Ishikawa (cell line): ENCODE measurements around the gene IKZF4.

ENCODE experiments used
- CEBPB ChIP-seq: IDR thresholded peaks from 2 replicates; pipeline ENCODE4 v1.6.1; 2012
- CREB1 ChIP-seq: IDR thresholded peaks from 2 replicates; pipeline ENCODE4 v1.6.1; 2012; ENCODE audit warnings: low read depth
- EGR1 ChIP-seq: IDR thresholded peaks from 2 replicates; pipeline ENCODE4 v1.6.1; 2012
- EP300 ChIP-seq: IDR thresholded peaks from 2 replicates; pipeline ENCODE4 v1.6.1; 2012; ENCODE audit warnings: borderline replicate concordance
- FOXM1 ChIP-seq: IDR thresholded peaks from 2 replicates; pipeline ENCODE4 v1.6.1; 2012; ENCODE audit warnings: low read depth, borderline replicate concordance
- NFIC ChIP-seq: IDR thresholded peaks from 2 replicates; pipeline ENCODE4 v1.6.1; 2012
- RAD21 ChIP-seq: IDR thresholded peaks from 2 replicates; pipeline ENCODE4 v1.6.1; 2012; ENCODE audit warnings: low read depth
- REST ChIP-seq: IDR thresholded peaks from 2 replicates; pipeline ENCODE4 v1.6.1; 2012; ENCODE audit warnings: low read depth, mild to moderate bottlenecking
- TAF1 ChIP-seq: IDR thresholded peaks from 2 replicates; pipeline ENCODE4 v1.6.1; 2012; ENCODE audit warnings: low read depth, mild to moderate bottlenecking
- TCF12 ChIP-seq: IDR thresholded peaks from 2 replicates; pipeline ENCODE4 v1.6.1; 2012; ENCODE audit warnings: low read depth
- TEAD4 ChIP-seq: IDR thresholded peaks from 2 replicates; pipeline ENCODE4 v1.6.1; 2012
- YY1 ChIP-seq: IDR thresholded peaks from 2 replicates; pipeline ENCODE4 v1.6.1; 2012; ENCODE audit warnings: low read depth
- ZBTB7A ChIP-seq: IDR thresholded peaks from 2 replicates; pipeline ENCODE4 v1.6.1; 2012; ENCODE audit warnings: low read depth
- TF ChIP-seq, protein P1 (sequence below): IDR thresholded peaks from 2 replicates; pipeline ENCODE4 v1.6.1; 2012
- TF ChIP-seq, protein P2 (sequence below): IDR thresholded peaks from 2 replicates; pipeline ENCODE4 v1.6.1; 2012

IKZF4 gene

GRCh38 chr12:56029166-56029519, 8.3 kb downstream of the IKZF4 start:
- TF ChIP-seq TEAD4 = no peak

- TF ChIP-seq RAD21 = peak; percentile 68
- TF ChIP-seq TEAD4 = no peak
- TF ChIP-seq ZBTB7A = no peak
- TF ChIP-seq NFIC = no peak
These were observed 8.9 kb downstream of the IKZF4 start for GRCh38 chr12:56029666-56030293.

DNA sequence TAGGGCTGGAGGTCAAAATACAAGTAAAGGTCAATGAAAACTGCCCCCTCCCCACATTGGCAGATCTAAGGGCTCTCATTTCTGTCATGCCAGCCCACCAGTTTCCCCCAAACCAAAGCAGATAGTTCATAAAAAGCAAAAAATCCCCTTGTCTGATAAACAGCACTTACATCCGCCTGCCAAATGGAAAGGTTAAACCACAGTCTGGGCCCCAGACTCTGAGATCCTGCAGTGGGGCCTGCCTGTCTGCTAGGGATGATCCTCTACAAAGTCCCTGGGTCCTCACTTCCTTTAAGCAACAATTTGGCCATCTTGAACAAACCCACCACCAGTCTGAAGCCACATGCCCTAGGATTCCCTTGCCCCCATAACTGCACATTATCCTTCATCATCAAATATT, 11.1 kb downstream of the IKZF4 start:
- TF ChIP-seq TCF12 (no peak), REST (no peak), NFIC (no peak), CREB1 (no peak), ZBTB7A (no peak), EP300 (no peak), TAF1 (no peak)

DNA sequence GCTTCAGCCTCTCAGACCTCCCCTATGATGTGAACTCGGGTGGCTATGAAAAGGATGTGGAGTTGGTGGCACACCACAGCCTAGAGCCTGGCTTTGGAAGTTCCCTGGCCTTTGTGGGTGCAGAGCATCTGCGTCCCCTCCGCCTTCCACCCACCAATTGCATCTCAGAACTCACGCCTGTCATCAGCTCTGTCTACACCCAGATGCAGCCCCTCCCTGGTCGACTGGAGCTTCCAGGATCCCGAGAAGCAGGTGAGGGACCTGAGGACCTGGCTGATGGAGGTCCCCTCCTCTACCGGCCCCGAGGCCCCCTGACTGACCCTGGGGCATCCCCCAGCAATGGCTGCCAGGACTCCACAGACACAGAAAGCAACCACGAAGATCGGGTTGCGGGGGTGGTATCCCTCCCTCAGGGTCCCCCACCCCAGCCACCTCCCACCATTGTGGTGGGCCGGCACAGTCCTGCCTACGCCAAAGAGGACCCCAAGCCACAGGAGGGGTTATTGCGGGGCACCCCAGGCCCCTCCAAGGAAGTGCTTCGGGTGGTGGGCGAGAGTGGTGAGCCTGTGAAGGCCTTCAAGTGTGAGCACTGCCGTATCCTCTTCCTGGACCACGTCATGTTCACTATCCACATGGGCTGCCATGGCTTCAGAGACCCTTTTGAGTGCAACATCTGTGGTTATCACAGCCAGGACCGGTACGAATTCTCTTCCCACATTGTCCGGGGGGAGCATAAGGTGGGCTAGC, 13.9 kb downstream of the IKZF4 start:
- TF ChIP-seq, protein P1, sequence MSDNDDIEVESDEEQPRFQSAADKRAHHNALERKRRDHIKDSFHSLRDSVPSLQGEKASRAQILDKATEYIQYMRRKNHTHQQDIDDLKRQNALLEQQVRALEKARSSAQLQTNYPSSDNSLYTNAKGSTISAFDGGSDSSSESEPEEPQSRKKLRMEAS = no peak
- no peak for TF ChIP-seq YY1
- TF ChIP-seq REST = no peak
- TF ChIP-seq EP300 = no peak
- TF ChIP-seq, protein P2, sequence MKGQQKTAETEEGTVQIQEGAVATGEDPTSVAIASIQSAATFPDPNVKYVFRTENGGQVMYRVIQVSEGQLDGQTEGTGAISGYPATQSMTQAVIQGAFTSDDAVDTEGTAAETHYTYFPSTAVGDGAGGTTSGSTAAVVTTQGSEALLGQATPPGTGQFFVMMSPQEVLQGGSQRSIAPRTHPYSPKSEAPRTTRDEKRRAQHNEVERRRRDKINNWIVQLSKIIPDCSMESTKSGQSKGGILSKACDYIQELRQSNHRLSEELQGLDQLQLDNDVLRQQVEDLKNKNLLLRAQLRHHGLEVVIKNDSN = no peak
- no peak for TF ChIP-seq TAF1
- no peak for TF ChIP-seq EGR1
- no peak for TF ChIP-seq FOXM1
- TF ChIP-seq TCF12 = no peak
- TF ChIP-seq ZBTB7A = no peak
- TF ChIP-seq TEAD4 = no peak
- TF ChIP-seq CREB1 = no peak
- no peak for TF ChIP-seq RAD21
- TF ChIP-seq NFIC = no peak

GRCh38 chr12:56037161-56037560, 16.3 kb downstream of the IKZF4 start:
- TF ChIP-seq TEAD4 (no peak), NFIC (no peak), TAF1 (no peak), RAD21 (no peak), CREB1 (no peak), ZBTB7A (no peak), FOXM1 (no peak)

- TF ChIP-seq TCF12 = no peak
These were observed 17.3 kb downstream of the IKZF4 start for GRCh38 chr12:56038022-56038655.

GRCh38 chr12:56040151-56040550, 19.3 kb downstream of the IKZF4 start:
- TF ChIP-seq CREB1 = no peak
- TF ChIP-seq CEBPB = no peak
- no peak for TF ChIP-seq RAD21
- no peak for TF ChIP-seq EGR1
- no peak for TF ChIP-seq YY1
- no peak for TF ChIP-seq EP300
- no peak for TF ChIP-seq TAF1
- TF ChIP-seq NFIC = no peak
- no peak for TF ChIP-seq TCF12
- no peak for TF ChIP-seq ZBTB7A
- no peak for TF ChIP-seq REST
- TF ChIP-seq, protein P1 = no peak
- TF ChIP-seq, protein P2 = no peak
- TF ChIP-seq FOXM1 = no peak
- no peak for TF ChIP-seq TEAD4
